NOMO-1 treated with DMSO at 0.1 percent for 48 hours (cell line): ENCODE results near the gene WDTC1.
A peak's percentile ranks its signal among the peaks of the same experiment; 100 is the strongest.

ENCODE experiments used
- DNase-seq: peaks from one replicate; lab custom pipeline; 2025; ENCODE audit not compliant: unreplicated experiment; lab: John Stamatoyannopoulos, UW

WDTC1 gene

DNA sequence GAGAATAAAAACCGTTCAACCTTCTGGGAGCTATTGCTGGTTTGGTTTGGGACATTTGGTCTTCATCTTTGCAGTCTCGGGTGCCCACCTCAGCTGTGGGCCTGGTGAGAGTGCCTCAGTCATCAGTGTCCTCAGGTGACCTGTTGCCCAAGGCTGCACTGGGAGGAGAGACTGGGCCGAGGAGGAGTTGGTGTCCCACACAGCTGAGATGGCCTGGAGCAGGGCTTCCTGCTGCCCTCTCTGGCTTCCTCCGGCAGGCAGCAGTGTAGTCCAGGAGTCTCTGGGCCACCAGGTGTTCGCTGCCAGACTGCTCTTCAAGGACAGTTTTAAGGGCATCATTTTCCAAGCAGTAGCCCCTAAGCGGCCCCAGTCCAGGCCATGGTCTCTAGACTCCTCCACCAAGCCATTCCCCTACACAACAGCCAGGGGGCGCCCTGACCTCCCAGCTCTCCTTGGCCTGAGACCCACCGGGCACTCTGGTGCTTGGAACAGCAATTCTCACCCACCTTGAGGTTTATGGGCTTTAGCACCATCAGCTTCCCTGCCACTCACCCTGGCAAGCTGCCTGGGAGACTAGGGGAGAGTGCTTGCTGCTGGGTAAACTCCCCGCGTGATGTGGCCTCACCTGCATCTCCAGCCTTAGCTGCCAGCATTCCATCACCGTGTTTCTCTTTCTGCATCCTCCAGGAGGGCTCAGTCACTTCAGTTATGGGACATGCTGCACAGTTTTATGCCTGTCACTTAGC is 98.3 kb downstream of the WDTC1 start:
- DNase-seq: peak; percentile 32

- DNase-seq: no peak
These were observed 99.4 kb downstream of the WDTC1 start for GRCh38 chr1:27333717-27334279.

DNA sequence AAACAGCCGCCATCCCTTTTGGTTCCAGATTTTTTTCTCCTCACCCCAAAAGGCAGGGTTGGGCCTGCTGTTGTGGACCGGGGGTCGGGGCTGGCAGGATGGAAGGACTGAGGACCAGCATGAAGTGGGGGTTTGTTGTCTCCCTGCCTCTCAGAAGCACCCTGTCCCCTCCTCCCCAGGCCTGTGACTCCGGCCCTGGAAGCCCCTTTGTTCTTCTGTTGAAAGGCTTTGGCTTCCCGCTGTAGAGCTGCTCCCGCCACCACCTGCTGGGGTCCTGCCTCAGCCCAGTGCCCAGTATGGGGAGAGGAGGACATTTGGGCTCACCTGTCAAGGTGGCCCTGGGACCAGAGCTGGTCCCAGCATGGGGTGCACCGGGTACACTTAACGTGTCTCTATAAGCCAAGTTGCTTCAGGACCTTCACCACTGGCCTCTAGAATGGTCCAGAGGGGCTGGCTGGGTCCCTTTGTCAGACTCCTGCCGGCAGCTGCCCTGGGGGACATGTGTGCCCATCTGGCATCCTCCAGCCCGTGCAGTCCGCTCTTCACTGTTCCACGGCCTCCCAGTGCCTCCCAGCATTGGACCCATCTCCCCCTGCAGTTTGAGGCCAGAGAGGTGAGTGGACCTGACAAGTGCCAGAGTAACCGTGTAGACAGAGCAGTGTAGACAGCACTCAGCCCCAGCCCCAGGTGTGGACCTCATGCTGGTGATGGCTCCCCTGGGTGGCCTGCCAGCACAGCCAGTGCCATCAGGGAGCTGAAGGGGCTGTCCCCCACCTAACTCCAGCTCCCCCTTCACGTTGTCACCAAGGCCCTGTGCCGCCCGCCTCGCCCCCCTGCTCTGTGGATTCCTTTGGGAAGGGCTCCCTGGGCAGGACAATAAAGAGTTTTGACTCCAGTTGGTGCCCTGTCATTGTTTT is 101.3 kb downstream of the WDTC1 start:
- DNase-seq: no peak

- no peak for DNase-seq
These were observed 102.3 kb downstream of the WDTC1 start for GRCh38 chr1:27336756-27337155.

DNA sequence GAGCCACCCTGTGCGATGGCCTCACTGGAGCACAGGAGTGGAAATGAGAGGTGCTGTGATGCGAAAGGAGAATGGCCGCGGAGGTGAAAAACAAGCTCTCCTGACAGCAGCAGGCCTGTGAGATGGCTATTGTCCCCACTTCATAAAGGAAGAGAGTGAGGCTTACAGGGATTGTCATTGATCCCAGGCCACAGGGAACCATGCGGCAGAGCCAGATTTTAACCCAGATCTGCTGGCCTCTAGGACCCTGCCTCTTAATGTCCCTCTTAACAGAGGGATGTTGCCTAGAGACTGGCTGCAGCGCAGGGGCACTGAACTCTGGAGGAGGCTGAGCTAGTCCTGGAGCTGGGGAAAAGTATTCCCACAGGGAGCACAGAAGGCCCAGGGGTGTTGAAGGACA is 104.3 kb downstream of the WDTC1 start:
- no peak for DNase-seq

DNA sequence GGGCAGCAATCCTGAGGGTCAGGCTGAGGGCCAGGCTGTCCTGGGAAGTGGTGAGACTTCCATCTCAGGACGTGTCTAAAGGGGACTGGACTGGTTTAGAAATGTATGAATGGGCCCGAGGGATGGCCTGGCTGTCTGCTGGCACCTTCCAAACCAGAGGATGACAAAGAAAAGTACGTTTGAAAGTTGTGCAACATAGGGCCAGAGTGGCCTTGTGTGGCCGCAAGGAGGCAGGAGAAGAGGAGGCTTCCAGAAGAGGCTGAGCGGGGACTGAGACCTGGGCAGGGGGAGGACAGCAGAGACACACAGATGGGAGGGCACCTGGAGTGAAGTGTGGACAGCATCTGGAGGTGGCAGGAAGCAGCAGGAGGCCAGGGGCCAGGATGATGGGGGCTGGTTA is 104.8 kb downstream of the WDTC1 start:
- DNase-seq: peak; percentile 18

DNA sequence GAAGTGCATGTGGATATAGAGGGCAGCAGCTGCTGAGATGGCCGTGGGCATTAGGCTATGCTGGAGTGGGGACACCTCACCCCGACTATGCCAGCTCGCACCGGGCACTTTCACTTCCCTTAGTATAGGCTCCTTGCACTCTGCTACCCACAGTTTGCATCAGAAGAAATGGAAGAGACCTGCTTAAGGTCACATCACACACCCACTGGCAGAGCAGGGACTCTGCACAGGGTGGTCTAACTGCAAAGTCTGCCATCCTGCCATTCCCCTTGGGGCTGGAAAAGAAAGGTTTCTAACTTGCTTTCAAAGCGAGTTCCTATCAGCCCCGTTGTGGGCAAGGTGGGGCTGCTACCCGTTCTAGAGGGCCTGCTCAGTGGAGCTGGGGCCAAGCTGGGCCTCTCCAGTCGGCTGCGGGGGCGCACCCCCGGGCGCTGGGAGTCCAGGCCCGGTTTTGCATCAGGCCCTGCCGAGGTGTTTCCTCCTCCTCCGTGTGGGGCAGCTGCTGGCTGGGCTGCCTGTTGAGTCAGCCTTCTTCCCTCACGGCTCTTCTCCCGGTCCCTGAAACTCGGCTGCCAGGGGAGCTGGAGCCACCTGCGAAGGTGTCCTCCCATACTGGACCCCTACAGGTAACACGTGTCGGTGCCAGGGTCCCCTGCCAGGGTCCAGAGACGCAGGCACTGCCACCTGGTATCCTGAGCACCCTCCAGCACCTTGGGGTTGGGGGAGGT is 107.3 kb downstream of the WDTC1 start, which contains the start of gene SYTL1:
Gene SYTL1, plus strand, starts transcription at position 498 of the 728 bp plus-strand sequence. CDS start 3,313 bp downstream, outside the sequence.
- DNase-seq: peak; percentile 84

- peak; percentile 13 for DNase-seq
These were observed 108.0 kb downstream of the WDTC1 start for GRCh38 chr1:27342391-27342777.

- peak; percentile 87 for DNase-seq
These were observed 108.6 kb downstream of the WDTC1 start for GRCh38 chr1:27342778-27343638.

- DNase-seq: no peak
These were observed 109.2 kb downstream of the WDTC1 start for GRCh38 chr1:27343639-27344025.

GRCh38 chr1:27345272-27345671 is 110.8 kb downstream of the WDTC1 start:
- DNase-seq: no peak

DNA sequence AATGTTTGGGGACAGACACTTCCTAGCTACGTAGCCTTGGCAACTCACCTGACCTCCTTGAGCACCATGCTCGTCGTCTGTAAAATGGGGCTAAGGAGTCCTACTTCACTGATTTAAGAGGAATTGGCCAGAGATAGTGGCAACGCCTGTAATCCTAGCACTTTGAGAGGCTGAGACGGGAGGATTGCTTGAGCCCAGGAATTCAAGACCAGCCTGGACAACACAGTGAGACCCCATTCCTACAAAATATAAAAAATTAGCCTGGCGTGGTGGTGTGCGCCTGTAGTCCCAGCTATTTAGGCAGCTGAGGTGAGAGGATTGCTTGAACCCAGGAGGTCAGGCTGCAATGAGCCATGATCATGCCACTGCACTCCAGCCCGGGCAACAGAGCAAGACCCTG is 111.9 kb downstream of the WDTC1 start:
- no peak for DNase-seq

- no peak for DNase-seq
These were observed 112.7 kb downstream of the WDTC1 start for GRCh38 chr1:27346991-27347624.

- DNase-seq: no peak
These were observed 114.7 kb downstream of the WDTC1 start for GRCh38 chr1:27348861-27349783.

- no peak for DNase-seq
These were observed 115.6 kb downstream of the WDTC1 start for GRCh38 chr1:27349784-27350662.

- no peak for DNase-seq
These were observed 116.5 kb downstream of the WDTC1 start for GRCh38 chr1:27350663-27351540.
